Hepatic stellate cell (primary cell): ENCODE data around the gene AOPEP.

Experiments used
- DNase-seq: peaks from one replicate; pipeline ENCODE4 v3.0.0; 2011; ENCODE audit warnings: low spot score

Gene AOPEP

DNA sequence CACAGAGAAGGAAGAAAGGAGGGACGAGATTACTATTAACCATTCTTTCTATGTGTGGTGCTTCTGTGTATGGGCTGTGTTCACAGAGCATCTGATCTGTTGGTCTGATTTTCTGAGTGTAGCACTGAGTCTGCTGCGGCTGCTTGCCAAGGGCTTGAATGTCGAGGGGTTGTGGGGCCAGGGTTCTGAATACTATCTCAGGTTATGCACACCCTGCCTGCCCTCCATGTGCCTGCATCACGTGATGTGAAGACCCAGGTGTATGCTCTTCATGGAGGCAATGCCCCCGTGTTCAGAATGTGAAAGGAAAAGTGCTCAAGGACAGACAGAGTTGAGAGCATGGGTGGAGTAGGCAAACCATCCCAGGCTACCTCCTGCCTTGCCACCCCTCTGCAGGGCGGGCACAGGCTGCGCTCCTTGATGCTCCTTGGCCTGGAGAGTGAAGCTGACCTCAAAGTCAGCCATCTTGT is 336.1 kb downstream of the AOPEP start:
- DNase-seq, result no peak

DNA sequence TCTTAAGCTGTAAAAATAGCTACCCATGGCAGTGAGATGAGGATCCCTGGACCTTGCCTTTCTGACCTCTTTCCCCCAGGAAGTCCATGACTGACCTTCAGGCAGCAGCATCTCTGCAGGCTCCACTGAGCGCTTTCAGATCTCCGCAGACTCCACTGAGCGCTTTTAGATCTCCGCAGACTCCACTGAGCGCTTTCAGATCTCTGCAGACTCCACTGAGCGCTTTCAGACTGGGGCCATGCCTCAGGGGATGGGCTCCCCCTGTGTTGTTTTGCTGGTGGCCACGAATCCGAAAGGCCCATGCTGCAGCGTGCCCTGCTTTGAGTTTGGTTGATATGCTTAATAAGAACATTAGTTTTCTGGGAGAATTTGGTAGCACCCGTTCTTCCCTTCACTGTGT is 336.8 kb downstream of the AOPEP start:
- DNase-seq, result no peak

DNA sequence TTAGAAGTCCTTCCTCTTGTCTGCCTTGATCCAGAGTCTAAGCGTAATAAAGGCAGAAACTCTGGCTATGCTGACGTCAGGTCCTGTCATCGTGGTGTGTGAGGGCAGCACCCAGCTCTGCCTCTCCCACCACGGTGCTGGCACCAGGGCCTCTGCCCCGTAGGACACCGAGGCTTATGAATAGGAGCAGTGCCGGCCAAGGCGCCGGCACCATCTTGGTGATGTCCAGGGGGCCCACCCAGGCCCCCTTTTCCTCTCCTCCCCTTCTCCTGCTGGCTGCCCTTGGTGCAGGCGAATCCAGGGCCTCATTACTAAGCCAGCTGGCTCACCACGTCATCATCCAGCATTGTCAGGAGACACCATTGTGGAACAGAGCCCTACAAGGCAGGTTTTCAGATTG is 338.7 kb downstream of the AOPEP start:
- DNase-seq, result no peak

DNA sequence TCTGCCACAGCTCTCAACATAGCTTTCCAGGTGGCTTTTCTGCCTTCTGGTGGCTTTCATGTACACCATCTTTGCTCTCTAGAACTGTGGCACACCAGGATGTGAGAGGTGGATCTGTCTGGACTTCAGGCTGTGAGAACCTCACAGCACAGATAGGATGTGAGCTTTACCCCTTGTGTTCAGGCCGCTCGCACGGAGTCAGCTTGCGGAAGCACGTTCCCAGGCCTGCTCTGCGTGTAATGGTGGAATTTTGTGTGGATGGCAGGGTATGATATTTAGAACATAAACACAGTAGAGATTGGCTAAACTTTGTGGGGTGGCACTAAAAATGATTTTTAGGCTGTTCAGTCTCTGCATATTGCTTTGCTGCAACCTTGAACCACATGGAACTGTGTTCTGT is 340.6 kb downstream of the AOPEP start:
- no peak for DNase-seq

DNA sequence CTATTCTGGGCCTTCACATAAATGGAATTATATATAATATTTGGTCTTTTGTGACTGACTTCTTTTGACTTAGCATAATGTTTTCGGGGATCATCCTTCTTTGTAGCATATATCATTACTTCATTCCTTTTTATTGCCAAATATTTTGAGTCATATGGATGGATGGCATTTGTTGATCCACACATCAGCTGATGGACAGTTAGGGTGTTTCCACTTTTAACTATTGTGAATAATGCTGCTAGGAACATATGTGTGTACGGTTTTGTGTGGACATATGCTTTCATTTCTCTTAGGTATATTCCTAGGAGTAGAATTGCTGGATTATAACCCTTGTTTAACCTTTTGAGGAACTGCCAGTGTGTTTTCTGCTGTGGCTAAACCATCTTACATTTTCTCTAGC is 341.4 kb downstream of the AOPEP start:
- DNase-seq, result no peak

DNA sequence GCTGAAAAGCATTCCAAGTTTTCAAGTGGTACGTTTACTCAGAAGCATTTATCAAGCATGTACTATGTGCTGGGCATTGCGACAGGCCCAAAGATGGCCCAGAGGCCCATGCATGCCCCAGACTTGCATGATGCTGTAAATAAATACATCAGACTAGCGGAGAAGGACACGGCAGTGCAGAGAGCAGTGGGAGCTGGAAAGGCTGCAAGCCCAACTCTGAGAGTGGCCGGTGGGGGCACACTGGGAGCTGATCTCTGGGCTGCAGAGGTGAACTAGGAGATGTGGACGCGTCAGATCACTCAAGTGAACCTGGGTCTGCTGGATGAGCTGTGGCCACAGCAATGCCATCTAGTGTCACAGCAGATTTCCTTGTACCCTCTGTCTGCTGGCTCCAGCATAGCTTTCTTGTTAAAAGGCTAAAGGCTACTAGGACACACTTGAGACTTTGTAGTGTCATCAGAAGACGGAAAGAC is 344.1 kb downstream of the AOPEP start:
- DNase-seq, result no peak

DNA sequence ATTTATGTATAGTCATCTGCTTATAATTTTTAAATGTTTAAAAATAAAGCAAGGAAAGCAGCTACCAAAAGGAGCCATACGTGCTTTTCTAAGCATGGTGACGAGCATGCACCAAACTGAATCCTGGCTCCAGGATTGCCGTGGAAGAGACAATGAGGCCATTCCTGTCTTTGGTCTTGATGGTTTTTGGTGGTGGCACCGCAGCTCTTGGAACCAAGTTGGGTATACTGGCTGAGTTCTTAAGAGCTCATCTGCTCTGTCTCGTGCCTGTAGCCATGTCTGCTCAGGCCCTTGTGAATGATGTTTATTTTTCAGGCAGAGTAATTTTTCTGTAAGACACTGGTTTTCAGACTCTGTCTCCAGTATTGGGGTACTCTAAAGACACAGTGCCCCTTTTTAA is 345.0 kb downstream of the AOPEP start:
- no peak for DNase-seq

DNA sequence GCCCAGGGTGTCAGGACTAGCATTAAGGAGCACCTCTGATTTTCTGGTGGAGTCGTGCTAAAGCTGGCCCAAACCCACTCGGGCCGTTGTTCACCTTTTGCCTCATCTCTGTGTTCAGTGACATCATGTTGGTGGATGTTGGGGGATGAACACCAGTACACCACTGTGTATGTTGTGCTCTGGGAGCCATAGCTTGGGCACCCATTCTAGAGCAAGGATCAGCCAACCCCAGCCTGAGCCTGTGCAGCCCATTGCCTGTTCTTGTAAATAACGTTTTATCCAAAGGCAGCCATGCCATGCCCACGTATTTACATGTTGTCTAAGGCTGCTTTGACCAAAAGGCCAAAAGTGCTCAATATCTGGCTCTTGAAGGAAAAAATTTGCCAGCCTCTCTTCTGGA is 345.4 kb downstream of the AOPEP start:
- no peak for DNase-seq

DNA sequence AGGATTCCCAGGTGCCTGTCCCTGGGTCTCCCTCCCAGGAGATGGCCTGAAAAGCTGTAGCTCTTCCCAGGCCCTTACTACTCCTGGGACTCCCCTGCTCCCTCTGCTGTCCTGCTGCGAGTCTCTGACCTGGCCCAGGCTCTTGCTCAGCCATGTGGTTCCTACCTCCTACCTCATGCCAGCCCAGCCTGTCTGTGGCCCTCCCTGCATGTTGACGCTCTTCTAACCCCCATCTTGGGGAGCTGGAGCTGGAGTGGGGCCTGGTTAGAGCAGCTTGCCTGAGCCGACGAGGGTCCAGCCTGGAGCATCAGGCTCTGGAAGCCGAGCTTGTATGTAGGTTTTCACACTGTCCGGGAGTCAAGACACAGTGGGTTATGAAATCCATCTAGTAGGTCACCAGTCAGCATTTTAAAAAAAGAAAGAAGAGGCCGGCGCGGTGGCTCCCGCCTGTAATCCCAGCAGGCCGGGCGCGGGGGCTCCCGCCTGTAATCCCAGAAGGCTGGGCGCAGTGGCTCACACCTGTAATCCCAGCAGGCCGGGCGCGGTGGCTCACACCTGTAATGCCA is 346.6 kb downstream of the AOPEP start:
- no peak for DNase-seq

DNA sequence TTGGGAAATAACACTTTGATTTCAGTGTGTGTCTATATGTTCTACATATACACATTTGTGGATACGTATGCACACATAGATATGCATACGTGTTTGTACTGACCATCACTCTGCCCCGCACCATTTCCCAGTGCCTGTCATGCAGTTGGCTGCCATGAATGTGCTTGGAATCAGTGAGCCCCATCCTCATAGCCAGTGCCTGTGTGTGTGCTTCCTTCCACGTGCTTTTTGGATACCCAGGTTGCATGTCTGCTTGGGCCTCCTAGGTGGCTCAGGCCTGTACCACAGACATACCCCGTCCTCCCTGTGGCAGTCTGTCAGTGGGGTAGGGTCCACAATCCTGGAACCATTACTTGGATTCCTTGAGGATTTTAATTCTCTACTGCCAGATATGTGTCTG is 347.4 kb downstream of the AOPEP start:
- no peak for DNase-seq

DNA sequence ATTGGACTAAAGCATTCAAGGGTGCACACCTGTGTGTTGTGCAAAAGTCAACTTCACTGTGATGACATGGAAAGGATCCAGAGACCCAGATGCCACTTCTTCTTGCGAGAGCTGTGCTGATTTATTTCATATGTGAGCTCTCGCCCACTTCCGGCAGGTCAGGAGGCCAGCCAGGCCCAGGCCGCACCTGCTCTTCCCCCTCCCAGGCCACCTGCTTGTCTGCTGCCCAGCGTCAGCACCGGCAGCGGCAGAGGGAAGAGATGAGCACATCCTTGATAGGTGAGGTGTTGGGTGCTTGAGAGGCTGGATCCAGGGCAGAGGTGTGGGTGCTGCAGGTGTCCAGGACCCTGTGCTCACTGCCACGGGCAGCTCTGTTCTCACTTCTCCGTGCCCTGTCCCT is 348.1 kb downstream of the AOPEP start:
- no peak for DNase-seq

DNA sequence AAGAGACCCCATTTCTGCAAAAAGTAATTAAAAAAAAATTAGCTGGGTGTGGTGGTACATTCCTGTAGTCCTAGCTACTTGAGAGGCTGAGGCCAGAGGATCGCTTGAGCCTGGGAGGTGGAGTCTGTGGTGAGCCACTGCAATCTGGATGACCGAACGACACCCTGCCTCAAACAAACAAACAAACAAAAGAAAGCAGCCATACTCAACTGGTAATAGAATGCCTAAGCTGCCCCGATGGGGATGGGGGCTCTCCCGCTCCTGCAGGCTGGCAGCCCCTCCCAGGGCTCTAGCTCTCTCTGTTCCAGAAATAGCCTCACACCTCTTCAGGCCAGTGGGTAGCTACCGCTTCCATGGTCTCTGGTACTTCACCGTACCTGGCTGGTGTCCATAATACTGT is 349.2 kb downstream of the AOPEP start:
- no peak for DNase-seq

DNA sequence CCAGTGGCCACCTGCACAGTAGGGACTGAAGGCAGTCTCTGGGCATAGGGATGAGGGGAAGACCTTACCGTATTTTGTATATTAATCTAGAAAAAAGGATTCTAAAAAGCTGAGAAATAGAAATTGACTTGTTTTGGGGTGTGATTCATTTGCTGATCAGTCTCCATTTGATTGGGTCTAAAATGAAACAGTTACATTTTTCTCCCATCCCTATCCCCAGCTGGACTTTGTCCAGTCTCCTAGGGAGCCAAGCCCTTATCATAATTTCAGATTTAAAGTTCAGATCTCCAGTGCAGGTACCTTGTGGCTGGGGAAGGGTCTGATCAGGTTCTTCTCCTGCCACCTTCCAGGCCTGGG is 350.2 kb downstream of the AOPEP start:
- no peak for DNase-seq

DNA sequence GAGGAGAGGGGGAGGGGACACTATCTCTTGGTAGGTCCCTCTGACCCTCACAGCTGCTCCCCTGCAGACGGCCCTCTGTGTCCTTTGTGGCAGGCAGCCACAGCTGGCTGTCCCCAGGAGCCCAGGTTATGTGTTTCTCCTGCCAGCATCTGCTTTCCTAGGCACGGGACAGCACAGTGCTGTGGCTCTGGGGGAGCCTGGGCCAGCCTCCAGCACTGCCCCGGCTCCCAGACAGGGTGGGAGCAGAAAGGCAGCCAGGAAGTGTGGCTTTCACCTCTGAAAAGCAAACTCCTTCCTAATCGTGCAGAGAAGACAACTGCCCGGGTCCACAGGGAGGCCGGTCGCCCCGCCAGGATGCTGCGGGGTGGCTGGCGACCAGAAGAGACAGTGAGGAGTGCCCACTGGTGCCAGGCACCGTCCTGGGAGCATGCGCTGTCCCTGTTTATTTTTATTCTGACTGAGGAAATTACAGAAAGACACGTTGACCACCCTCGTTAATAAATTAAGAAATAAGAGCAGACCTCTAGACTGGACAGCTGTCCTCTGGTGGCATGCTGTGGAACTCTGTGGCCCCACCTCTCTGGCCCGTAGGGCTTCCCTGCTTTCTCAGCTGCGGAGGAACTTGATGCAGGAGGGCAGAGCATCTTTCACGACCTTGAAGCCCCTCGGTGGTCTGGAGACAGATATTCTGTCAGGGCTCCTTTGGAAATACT is 350.7 kb downstream of the AOPEP start:
- DNase-seq, result no peak

DNA sequence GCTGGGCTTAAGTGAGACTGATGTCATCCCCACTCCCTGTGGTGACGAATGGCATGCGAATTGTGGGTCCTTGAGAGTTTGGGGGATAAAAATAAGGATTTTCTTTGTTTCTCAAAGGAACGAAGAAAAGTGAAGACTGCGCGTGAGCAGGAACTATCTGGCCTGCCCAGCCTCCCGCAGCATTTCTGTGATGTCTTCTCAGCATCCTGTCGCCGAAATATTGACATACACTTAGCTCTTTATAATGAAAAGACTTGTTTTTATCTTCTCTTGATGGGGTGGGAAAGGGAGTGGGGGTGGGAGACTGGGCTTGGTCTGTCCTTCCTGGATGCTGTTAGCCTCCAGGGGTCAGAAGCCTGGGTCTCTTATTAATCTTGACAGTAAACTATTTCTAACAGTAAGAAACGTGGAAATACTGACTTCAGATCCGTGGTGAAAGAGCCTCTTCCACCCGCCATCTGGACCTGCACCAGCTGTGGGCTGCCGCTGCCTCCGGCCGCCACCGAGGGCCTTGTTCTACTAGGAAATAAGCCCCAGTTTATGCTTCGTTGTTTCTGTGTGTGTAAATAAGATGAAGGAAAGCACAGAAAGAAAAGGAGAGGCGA is 351.4 kb downstream of the AOPEP start:
- DNase-seq, result no peak

DNA sequence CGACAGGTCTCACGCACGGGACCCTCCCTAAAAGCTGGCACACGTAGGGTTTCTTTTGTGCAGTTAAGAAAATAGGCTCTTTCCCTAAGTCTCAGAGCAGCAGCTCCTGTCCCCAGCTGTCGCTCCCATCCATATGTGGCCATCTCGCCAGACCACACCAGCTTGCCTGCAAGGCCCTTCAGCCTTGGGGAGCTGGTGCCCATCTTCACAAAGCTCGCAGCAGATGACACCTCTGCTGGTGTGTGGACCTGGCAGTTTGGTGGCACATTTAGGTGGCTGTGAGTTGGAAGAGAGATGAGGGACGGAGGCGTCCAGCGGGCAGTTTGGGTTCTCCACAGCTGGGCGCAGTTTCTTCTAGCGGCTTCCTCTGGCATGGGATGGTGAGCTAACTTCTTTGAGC is 352.0 kb downstream of the AOPEP start:
- DNase-seq, result no peak

DNA sequence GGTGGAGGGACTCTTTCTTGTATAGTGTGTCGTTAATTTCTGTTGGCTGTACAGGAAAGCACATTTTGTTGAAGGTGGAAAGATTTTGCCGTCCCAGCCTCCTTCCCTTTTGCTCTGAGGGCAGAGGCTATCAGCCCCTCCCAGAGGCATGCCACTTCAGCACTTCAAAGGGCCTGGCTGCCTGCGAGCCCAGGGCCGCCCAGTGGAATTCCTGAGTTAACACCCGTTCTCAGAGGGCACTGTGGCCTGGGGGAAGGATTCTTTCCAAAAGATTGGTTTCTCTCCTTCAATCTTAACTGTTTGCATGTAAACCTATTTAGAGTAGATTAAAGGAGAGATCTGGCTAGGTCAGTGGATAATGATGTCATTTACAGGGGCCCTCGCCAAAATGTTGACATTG is 352.4 kb downstream of the AOPEP start:
- no peak for DNase-seq

DNA sequence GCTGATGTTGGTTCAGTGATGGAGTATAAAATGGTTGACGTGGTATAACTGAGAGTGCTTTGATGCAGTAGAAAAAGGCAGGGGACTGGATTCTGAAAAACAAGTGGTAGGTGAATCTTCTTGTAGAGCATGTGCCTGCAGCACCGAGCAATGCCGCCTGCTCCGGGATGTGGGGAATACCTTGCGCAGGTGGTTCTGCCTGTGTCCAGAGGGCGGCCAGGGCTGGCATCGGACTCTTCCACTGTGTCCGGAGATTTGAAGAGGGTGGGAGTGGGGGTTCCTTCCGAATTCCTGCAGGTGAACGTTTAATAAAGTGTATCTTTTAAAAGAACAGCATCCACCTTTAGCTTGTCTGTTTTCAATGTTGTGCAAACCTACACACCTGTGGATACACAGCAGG is 353.0 kb downstream of the AOPEP start:
- no peak for DNase-seq

DNA sequence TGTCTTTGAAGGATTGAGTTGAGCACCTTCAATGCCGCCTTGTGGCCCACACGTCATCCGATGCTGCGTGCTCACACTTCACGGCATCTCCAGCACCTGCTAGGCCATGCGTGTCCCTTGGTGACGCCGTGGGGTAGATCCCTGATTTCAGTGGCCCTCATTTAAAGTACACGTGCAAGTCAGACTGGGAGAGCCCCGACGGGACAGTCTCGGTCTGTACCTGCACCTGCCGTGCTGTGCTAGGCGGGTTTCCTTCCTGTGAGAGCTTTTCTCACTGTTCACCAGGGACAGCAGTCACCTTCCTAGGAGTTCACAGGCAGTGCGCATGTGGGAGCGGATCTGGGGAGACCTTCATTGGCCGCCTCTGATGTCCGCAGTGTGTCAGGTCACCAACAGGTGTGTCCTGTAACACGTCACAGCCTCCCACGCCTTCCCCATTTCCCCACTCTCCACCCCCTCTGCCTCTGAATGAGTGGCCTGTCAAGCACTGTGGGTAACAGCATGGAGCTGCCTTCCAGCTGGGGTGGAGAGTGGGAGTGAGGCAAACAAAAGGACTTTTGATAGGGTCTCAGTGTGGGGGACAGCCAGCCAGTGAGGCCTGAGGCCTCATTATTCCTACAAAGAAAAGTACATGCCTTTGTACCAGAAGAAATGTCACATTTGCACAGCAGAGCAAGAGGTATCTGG is 354.6 kb downstream of the AOPEP start:
- no peak for DNase-seq

DNA sequence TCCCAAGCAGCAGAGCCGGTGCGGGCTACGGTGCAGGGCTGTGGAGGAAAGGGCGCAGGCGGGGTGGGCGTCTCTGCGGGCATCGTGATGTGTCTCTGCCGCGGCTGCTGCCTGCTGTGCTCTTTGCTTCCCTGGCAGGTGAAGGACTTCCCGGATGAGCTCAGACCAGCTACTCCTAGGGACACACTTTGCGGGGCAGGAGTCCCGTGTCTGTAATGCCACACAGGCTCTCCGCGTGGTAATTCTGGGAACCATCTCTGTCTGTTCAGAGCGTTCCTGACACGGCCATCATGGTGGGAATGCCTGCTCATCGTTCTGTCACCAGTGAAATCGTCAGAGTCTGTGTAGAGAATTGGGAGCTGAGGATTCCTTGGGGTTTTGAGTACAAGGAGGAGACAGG is 355.5 kb downstream of the AOPEP start:
- DNase-seq, result no peak

DNA sequence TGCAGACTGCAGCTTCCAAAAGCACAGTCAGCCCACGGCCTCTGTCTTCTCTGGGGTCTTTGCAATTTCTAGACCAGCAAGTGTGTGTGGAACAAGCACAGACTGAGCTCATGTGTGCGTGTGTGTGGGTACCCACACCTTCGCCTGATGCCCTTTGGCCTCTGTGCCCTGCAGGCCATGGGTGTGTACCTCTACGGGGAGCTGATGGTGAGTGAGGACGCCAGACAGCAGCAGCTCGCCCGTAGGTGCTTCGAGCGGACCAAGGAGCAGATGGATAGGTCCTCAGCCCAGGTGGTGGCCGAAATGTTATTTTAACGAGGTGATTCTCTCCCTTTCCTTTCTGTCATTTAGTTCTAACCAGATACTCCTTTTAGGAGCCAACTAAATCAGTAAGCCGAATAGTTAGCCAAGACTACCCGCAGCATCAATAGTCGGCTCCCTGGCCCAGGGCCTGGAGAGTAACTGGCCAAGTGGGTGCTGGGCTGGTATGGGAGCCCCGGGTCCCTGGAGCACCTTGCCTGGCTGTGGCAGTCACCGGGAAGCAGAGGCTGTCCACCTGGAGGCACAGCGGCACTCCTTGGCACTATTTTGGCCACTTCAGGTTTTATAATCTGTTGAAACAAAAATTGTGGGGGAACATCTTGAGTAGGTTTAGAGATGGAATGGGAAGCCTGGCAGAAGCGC is 356.0 kb downstream of the AOPEP start:
- DNase-seq, result no peak

DNA sequence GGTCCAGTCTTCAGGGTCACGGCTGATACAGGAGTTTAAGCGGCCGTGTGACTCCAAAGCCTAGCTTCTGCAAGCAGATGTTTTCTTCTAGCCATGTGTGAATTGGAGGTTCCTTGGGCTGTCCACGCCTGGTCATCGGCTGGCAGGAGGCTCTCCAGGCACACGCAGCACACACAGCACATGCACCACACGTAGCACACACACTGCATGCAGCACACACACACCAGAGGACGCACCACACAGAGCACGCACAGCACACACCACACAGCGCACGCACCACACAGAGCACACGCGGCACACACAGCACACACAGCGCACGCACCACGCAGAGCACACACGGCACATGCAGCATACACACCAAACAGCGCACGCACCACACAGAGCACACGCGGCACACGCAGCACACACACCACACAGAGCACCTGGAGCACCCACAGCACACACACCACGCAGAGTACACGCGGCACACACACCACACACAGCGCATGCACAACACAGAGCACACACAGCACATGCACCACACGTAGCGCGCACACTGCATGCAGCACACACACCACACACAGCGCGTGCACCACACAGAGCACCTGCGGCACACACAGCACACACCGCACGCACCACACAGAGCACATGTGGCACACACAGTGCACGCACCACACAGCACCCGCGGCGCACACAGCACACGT is 356.7 kb downstream of the AOPEP start:
- no peak for DNase-seq
